ENCODE results near the gene NEU3. TPM values are rescaled to one million over a fixed set of nuclear protein-coding genes. Genes with fewer than 3 reads are reported as not detected.
"Not testable (repeated sequence)": the region's sequence is repeated elsewhere in the genome, so short reads cannot be mapped to it uniquely, and the experiment has no call there.

NEU3 gene
- total RNA-seq, 5 donors from 2014 or later (not counting 1 experiment from before 2014, with no cell fraction given) = 12.4 to 18.0 (median 13.0) TPM

- Mint-ChIP-seq H3K36me3 (peaks cover 17% of the 10 kb centered on the region), H3K27ac (peak overlapping the region in 1 of 2 donors; percentile 35), H3K4me1 (peaks cover 31 to 34% (median 33%) of the 10 kb centered on the region in 3 donors), H3K4me3 (peak overlapping the region; percentile 14 to 95 (median 37))
- H3K9me3 ChIP-seq; CTCF ChIA-PET; H3K27ac ChIP-seq (ENCODE audit: low read length); H3K9me3 Mint-ChIP-seq; H3K27me3 Mint-ChIP-seq; DNase-seq; H3K4me3 ChIP-seq (ENCODE audit: control insufficient read depth in 1 of 2, extremely low read depth in 1 of 2, low read length in 1 of 2); H3K27me3 ChIP-seq (replicated peaks in 1 of 2; ENCODE audit: control insufficient read depth in 2 of 2, extremely low read depth in 1 of 2, insufficient read depth in 2 of 2, low read length in 1 of 2); ATAC-seq (replicated peaks in 1 of 4): not testable (repeated sequence)
- Histone ChIP-seq H3K36me3 (ENCODE audit: control insufficient read depth in 2 of 2, extremely low read depth in 1 of 2, insufficient read depth in 1 of 2, low read length in 1 of 2) (peaks cover 0 to 13% of the 10 kb centered on the region in 2 donors), H3K4me1 (ENCODE audit: control insufficient read depth in 1 of 2, extremely low read depth in 1 of 2, insufficient read depth in 2 of 2, low read length in 2 of 2) (peaks cover 8 to 17% of the 10 kb centered on the region in 2 experiments)
- WGBS (ENCODE audit: insufficient coverage) = no CpG with 5 or more reads among the region's 4 CpGs
- POLR2A ChIA-PET = interaction anchor here in 1 of 2 donors (0.6 kb wide), 1 partner anchor 37 kb away, joined by 3 read pairs; no protein-coding TSS in a partner anchor
Measured at GRCh38 chr11:74990150-74990549, 1.4 kb downstream of the NEU3 start.

GRCh38 chr11:74990941-74991340, 2.2 kb downstream of the NEU3 start:
- H3K27ac ChIP-seq (ENCODE audit: low read length) = no peak overlapping the region
- H3K9me3 ChIP-seq = no peaks in the 10 kb centered on the region
- no peak for ATAC-seq (replicated peaks in 1 of 4)
- Mint-ChIP-seq H3K9me3 (no peaks in the 10 kb centered on the region), H3K27me3 (no peaks in the 10 kb centered on the region), H3K36me3 (peaks cover 20% of the 10 kb centered on the region), H3K4me3 (peak overlapping the region in 2 of 3 donors; percentile 37 to 95), H3K27ac (peak overlapping the region; percentile 9 to 19), H3K4me1 (peaks cover 31 to 34% (median 33%) of the 10 kb centered on the region in 3 donors)
- DNase-seq = no peak
- ChIA-PET CTCF (no interaction called here), POLR2A (no interaction called here)
- H3K4me1 ChIP-seq (ENCODE audit: control insufficient read depth in 1 of 2, extremely low read depth in 1 of 2, insufficient read depth in 2 of 2, low read length in 2 of 2) = peaks cover 8 to 17% of the 10 kb centered on the region in 2 experiments
- H3K36me3 ChIP-seq (ENCODE audit: control insufficient read depth in 2 of 2, extremely low read depth in 1 of 2, insufficient read depth in 1 of 2, low read length in 1 of 2) = peaks cover 0 to 18% of the 10 kb centered on the region in 2 donors
- no peaks in the 10 kb centered on the region for H3K27me3 ChIP-seq (replicated peaks in 1 of 2; ENCODE audit: control insufficient read depth in 2 of 2, extremely low read depth in 1 of 2, insufficient read depth in 2 of 2, low read length in 1 of 2)
- H3K4me3 ChIP-seq (ENCODE audit: control insufficient read depth in 1 of 2, extremely low read depth in 1 of 2, low read length in 1 of 2) = no peak overlapping the region
- WGBS (ENCODE audit: insufficient coverage) = no CpG with 5 or more reads among the region's 1 CpG

- WGBS (ENCODE audit: insufficient coverage) = no CpG with 5 or more reads among the region's 5 CpGs
- H3K27ac Mint-ChIP-seq = no peak overlapping the region
- POLR2A ChIA-PET = no interaction called here
Measured at GRCh38 chr11:74992852-74993251, 4.1 kb downstream of the NEU3 start.

GRCh38 chr11:75000975-75001354, 12.2 kb downstream of the NEU3 start:
- no peak for ATAC-seq (replicated peaks in 1 of 4)
- ChIA-PET POLR2A (interaction anchor here in 1 of 2 donors (0.5 kb wide), 1 partner anchor 40 kb away, joined by 4 read pairs; no protein-coding TSS in a partner anchor), CTCF (no interaction called here)
- no peaks in the 10 kb centered on the region for H3K27me3 Mint-ChIP-seq
- no peak overlapping the region for H3K27ac Mint-ChIP-seq
- Histone ChIP-seq H3K9me3 (no peaks in the 10 kb centered on the region), H3K27me3 (replicated peaks in 1 of 2; ENCODE audit: control insufficient read depth in 2 of 2, extremely low read depth in 1 of 2, insufficient read depth in 2 of 2, low read length in 1 of 2) (no peaks in the 10 kb centered on the region), H3K4me1 (ENCODE audit: control insufficient read depth in 1 of 2, extremely low read depth in 1 of 2, insufficient read depth in 2 of 2, low read length in 2 of 2) (no peaks in the 10 kb centered on the region), H3K27ac (ENCODE audit: low read length) (no peak overlapping the region), H3K36me3 (ENCODE audit: control insufficient read depth in 2 of 2, extremely low read depth in 1 of 2, insufficient read depth in 1 of 2, low read length in 1 of 2) (peaks cover 7 to 22% of the 10 kb centered on the region in 2 donors), H3K4me3 (ENCODE audit: control insufficient read depth in 1 of 2, extremely low read depth in 1 of 2, low read length in 1 of 2) (no peak overlapping the region)
- H3K36me3 Mint-ChIP-seq = peaks cover 56% of the 10 kb centered on the region
- no CpG with 5 or more reads among the region's 3 CpGs for WGBS (ENCODE audit: insufficient coverage)
- no peak for DNase-seq
- H3K9me3 Mint-ChIP-seq = no peaks in the 10 kb centered on the region
- H3K4me3 Mint-ChIP-seq = no peak overlapping the region
- peaks cover 0 to 1% (median 0%) of the 10 kb centered on the region in 3 donors for H3K4me1 Mint-ChIP-seq

More at GRCh38 chr11:74992852-74993251, 4.1 kb downstream of the NEU3 start:
- no peak overlapping the region for H3K27ac ChIP-seq (ENCODE audit: low read length)
- peaks cover 33% of the 10 kb centered on the region for H3K36me3 Mint-ChIP-seq
- H3K9me3 ChIP-seq = no peaks in the 10 kb centered on the region
- H3K9me3 Mint-ChIP-seq = no peaks in the 10 kb centered on the region
- peaks cover 8 to 17% of the 10 kb centered on the region in 2 experiments for H3K4me1 ChIP-seq (ENCODE audit: control insufficient read depth in 1 of 2, extremely low read depth in 1 of 2, insufficient read depth in 2 of 2, low read length in 2 of 2)
- ATAC-seq (replicated peaks in 1 of 4) (no peak), DNase-seq (no peak)
- H3K4me3 ChIP-seq (ENCODE audit: control insufficient read depth in 1 of 2, extremely low read depth in 1 of 2, low read length in 1 of 2) = no peak overlapping the region
- no peaks in the 10 kb centered on the region for H3K27me3 Mint-ChIP-seq
- no peaks in the 10 kb centered on the region for H3K27me3 ChIP-seq (replicated peaks in 1 of 2; ENCODE audit: control insufficient read depth in 2 of 2, extremely low read depth in 1 of 2, insufficient read depth in 2 of 2, low read length in 1 of 2)
- no peak overlapping the region for H3K4me3 Mint-ChIP-seq
- H3K36me3 ChIP-seq (ENCODE audit: control insufficient read depth in 2 of 2, extremely low read depth in 1 of 2, insufficient read depth in 1 of 2, low read length in 1 of 2) = peaks cover 0 to 27% of the 10 kb centered on the region in 2 donors
- CTCF ChIA-PET = no interaction called here
- H3K4me1 Mint-ChIP-seq = peaks cover 31 to 34% (median 33%) of the 10 kb centered on the region in 3 donors

DNA sequence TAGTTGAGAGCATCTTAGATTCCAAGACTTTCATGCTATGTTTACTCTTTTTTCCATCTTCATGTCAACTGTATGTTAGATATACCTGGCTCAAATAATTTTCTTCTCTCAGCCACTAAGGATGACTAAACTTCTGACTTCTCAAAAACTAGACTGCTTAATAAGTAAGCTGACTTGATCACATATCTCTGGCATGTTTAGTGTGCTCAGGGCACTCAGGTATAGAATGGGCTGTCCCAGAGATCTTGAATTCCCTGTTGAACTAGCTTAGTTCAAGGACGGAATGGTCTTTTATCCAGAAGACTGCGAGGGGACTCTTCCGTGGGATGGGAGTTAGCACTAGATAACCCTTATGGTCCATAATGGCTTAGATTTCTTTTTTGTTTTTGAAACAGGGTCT, 13.0 kb downstream of the NEU3 start:
- 100% methylated on average over 1 of the region's 3 CpGs for WGBS (ENCODE audit: insufficient coverage)
- H3K36me3 Mint-ChIP-seq = peaks cover 55% of the 10 kb centered on the region
- Histone ChIP-seq H3K4me1 (ENCODE audit: control insufficient read depth in 1 of 2, extremely low read depth in 1 of 2, insufficient read depth in 2 of 2, low read length in 2 of 2) (no peaks in the 10 kb centered on the region), H3K27me3 (replicated peaks in 1 of 2; ENCODE audit: control insufficient read depth in 2 of 2, extremely low read depth in 1 of 2, insufficient read depth in 2 of 2, low read length in 1 of 2) (no peaks in the 10 kb centered on the region), H3K27ac (ENCODE audit: low read length) (no peak overlapping the region), H3K36me3 (ENCODE audit: control insufficient read depth in 2 of 2, extremely low read depth in 1 of 2, insufficient read depth in 1 of 2, low read length in 1 of 2) (peaks cover 11 to 26% of the 10 kb centered on the region in 2 donors), H3K4me3 (ENCODE audit: control insufficient read depth in 1 of 2, extremely low read depth in 1 of 2, low read length in 1 of 2) (no peak overlapping the region), H3K9me3 (no peaks in the 10 kb centered on the region)
- ATAC-seq (replicated peaks in 1 of 4) (no peak), DNase-seq (no peak)
- H3K27me3 Mint-ChIP-seq = no peaks in the 10 kb centered on the region
- no peak overlapping the region for H3K27ac Mint-ChIP-seq
- ChIA-PET POLR2A (no interaction called here), CTCF (interaction anchor here in 1 of 2 donors (1.0 kb wide), 1 partner anchor 24 kb away, joined by 3 read pairs; no protein-coding TSS in a partner anchor)
- no peaks in the 10 kb centered on the region for H3K9me3 Mint-ChIP-seq
- peaks cover 0 to 1% (median 0%) of the 10 kb centered on the region in 3 donors for H3K4me1 Mint-ChIP-seq
- no peak overlapping the region for H3K4me3 Mint-ChIP-seq

GRCh38 chr11:75002516-75002915, 13.8 kb downstream of the NEU3 start:
- Histone ChIP-seq H3K36me3 (ENCODE audit: control insufficient read depth in 2 of 2, extremely low read depth in 1 of 2, insufficient read depth in 1 of 2, low read length in 1 of 2) (peaks cover 11 to 27% of the 10 kb centered on the region in 2 donors), H3K27ac (ENCODE audit: low read length) (no peak overlapping the region), H3K4me3 (ENCODE audit: control insufficient read depth in 1 of 2, extremely low read depth in 1 of 2, low read length in 1 of 2) (no peak overlapping the region), H3K4me1 (ENCODE audit: control insufficient read depth in 1 of 2, extremely low read depth in 1 of 2, insufficient read depth in 2 of 2, low read length in 2 of 2) (no peaks in the 10 kb centered on the region), H3K9me3 (no peaks in the 10 kb centered on the region), H3K27me3 (replicated peaks in 1 of 2; ENCODE audit: control insufficient read depth in 2 of 2, extremely low read depth in 1 of 2, insufficient read depth in 2 of 2, low read length in 1 of 2) (no peaks in the 10 kb centered on the region)
- POLR2A ChIA-PET = no interaction called here
- Mint-ChIP-seq H3K27me3 (no peaks in the 10 kb centered on the region), H3K9me3 (no peaks in the 10 kb centered on the region), H3K27ac (no peak overlapping the region), H3K4me1 (peaks cover 0 to 1% (median 0%) of the 10 kb centered on the region in 3 donors), H3K36me3 (peaks cover 57% of the 10 kb centered on the region), H3K4me3 (no peak overlapping the region)
- no CpG with 5 or more reads among the region's 1 CpG for WGBS (ENCODE audit: insufficient coverage)
- DNase-seq = no peak
- CTCF ChIA-PET = interaction anchor here in 1 of 2 donors (1.0 kb wide), 1 partner anchor 23 kb away, joined by 3 read pairs; no protein-coding TSS in a partner anchor
- ATAC-seq (replicated peaks in 1 of 4) = no peak
